ENCODE measurements around the gene FCHSD2.

DNA sequence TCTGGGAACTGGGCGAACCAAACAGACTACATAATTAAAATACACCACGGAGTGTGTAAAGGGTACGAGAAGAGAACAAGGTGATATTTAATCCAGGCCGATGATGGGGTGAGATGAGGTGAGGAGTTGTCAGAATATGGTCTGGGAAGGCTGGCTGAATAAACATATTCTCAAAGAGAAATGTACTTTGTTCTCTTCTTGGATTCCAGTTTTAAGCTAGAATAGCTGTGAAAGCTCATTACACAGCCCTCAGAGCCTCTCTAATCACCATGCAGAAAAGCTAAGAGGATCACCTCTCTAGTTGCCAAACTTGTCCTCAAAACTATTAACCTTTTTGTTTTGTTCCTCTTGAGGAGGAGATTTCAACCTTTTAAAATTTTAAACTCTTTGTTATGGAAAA, 238.1 kb downstream of the FCHSD2 start:
- TF ChIP-seq, protein P1, sequence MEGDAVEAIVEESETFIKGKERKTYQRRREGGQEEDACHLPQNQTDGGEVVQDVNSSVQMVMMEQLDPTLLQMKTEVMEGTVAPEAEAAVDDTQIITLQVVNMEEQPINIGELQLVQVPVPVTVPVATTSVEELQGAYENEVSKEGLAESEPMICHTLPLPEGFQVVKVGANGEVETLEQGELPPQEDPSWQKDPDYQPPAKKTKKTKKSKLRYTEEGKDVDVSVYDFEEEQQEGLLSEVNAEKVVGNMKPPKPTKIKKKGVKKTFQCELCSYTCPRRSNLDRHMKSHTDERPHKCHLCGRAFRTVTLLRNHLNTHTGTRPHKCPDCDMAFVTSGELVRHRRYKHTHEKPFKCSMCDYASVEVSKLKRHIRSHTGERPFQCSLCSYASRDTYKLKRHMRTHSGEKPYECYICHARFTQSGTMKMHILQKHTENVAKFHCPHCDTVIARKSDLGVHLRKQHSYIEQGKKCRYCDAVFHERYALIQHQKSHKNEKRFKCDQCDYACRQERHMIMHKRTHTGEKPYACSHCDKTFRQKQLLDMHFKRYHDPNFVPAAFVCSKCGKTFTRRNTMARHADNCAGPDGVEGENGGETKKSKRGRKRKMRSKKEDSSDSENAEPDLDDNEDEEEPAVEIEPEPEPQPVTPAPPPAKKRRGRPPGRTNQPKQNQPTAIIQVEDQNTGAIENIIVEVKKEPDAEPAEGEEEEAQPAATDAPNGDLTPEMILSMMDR (conservative IDR thresholded peaks at IDR 0.05) = no peak
- no peak for TF ChIP-seq EZH2 (IDR thresholded peaks at IDR 0.05; ENCODE audit: low read depth)

All from PC-9 (cell line).